Vagina (tissue), 2 donors: Measurements from ENCODE around the gene ANKFN1.

Experiments used
- POLR2A ChIP-seq, 2 donors: fragments of 450-650 bp; IDR thresholded peaks; one replicate each; pipeline ENCODE4 v1.6.1; 2017; ENCODE audit warnings: antibody characterized with exemption in 2 of 2, mild to moderate bottlenecking in 2 of 2, moderate library complexity in 2 of 2
- POLR2AphosphoS5 ChIP-seq, 2 donors: sonication (generic); formaldehyde crosslinking; IDR thresholded peaks; one replicate each; pipeline ENCODE4 v1.9.0; 2017; ENCODE audit warnings: antibody characterized with exemption in 2 of 2, mild to moderate bottlenecking in 2 of 2, low read depth in 1 of 2; ENCODE audit not compliant: insufficient read depth in 1 of 2
- TF ChIP-seq, protein P1 (sequence below), 3 experiments: fragments of 450-650 bp in 2 of 3; fragments of 200-600 bp in 1 of 3; sonication (generic) in 1 of 3; IDR thresholded peaks; one replicate each; pipeline ENCODE4 v1.5.1; 2017 to 2019; ENCODE audit warnings: antibody characterized with exemption in 3 of 3, mild to moderate bottlenecking in 2 of 3, moderate library complexity in 2 of 3

- TF ChIP-seq, protein P1, sequence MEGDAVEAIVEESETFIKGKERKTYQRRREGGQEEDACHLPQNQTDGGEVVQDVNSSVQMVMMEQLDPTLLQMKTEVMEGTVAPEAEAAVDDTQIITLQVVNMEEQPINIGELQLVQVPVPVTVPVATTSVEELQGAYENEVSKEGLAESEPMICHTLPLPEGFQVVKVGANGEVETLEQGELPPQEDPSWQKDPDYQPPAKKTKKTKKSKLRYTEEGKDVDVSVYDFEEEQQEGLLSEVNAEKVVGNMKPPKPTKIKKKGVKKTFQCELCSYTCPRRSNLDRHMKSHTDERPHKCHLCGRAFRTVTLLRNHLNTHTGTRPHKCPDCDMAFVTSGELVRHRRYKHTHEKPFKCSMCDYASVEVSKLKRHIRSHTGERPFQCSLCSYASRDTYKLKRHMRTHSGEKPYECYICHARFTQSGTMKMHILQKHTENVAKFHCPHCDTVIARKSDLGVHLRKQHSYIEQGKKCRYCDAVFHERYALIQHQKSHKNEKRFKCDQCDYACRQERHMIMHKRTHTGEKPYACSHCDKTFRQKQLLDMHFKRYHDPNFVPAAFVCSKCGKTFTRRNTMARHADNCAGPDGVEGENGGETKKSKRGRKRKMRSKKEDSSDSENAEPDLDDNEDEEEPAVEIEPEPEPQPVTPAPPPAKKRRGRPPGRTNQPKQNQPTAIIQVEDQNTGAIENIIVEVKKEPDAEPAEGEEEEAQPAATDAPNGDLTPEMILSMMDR (IDR thresholded peaks at IDR 0.05): no peak
- no peak for TF ChIP-seq POLR2AphosphoS5 (IDR thresholded peaks at IDR 0.05; ENCODE audit: insufficient read depth in 1 of 2, low read depth in 1 of 2)
- no peak for TF ChIP-seq POLR2A (IDR thresholded peaks at IDR 0.05)
These were observed 6.6 kb downstream of the ANKFN1 start for GRCh38 chr17:56159826-56160380.
